Breast epithelium (tissue), 4 donors: ENCODE data around the gene ARHGEF7. TPM values are rescaled to one million over a fixed set of nuclear protein-coding genes. Genes with fewer than 3 reads are reported as not detected.

Source experiments
- DNase-seq, 2 donors: peaks; one replicate each; pipeline ENCODE4 v3.0.0-alpha.2; 2019; ENCODE audit warnings: low spot score in 2 of 2
- H3K27ac ChIP-seq, 2 donors: fragments of 200-600 bp; sonication (generic) in 1 of 2; one replicate each; pipeline ENCODE4 v1.5.1; 2016 to 2019; ENCODE audit warnings: mild to moderate bottlenecking in 1 of 2
- H3K27me3 ChIP-seq, 2 donors: fragments of 200-600 bp; sonication (generic) in 1 of 2; one replicate each; pipeline versions ENCODE4 v1.5.1 to v1.6.0; 2017 to 2019; ENCODE audit warnings: control low read depth in 1 of 2, mild to moderate bottlenecking in 1 of 2
- H3K36me3 ChIP-seq: fragments of 200-600 bp; one replicate; pipeline ENCODE4 v1.5.1; 2019
- H3K4me1 ChIP-seq, 2 donors: fragments of 200-600 bp; sonication (generic); one replicate each; pipeline ENCODE4 v1.5.1; 2016 to 2019; ENCODE audit warnings: control low read depth in 1 of 2
- H3K4me3 ChIP-seq, 3 donors: fragments of 200-600 bp; sonication (generic); 1 replicate in 2 of 3; 2 replicates in 1 of 3; pipeline ENCODE4 v1.5.1; 2016 to 2019; ENCODE audit warnings: mild to moderate bottlenecking in 3 of 3, moderate library complexity in 2 of 3
- H3K9me3 ChIP-seq, 2 donors: fragments of 200-600 bp; sonication (generic) in 1 of 2; one replicate each; pipeline ENCODE4 v1.5.1; 2016 to 2019; ENCODE audit warnings: control low read depth in 1 of 2
- CTCF ChIP-seq, 3 donors: fragments of 450-650 bp; IDR thresholded peaks; one replicate each; pipeline ENCODE4 v1.5.1; 2016 to 2017; ENCODE audit warnings: antibody characterized with exemption in 3 of 3, mild to moderate bottlenecking in 3 of 3, moderate library complexity in 3 of 3
- POLR2A ChIP-seq: fragments of 450-650 bp; IDR thresholded peaks from one replicate; pipeline ENCODE4 v1.6.1; 2016; ENCODE audit warnings: antibody characterized with exemption, mild to moderate bottlenecking, moderate library complexity
- POLR2AphosphoS5 ChIP-seq, 3 donors: sonication (generic); formaldehyde crosslinking; IDR thresholded peaks; one replicate each; pipeline ENCODE4 v1.6.1; 2017; ENCODE audit warnings: antibody characterized with exemption in 3 of 3
- intact Hi-C: fragments of 100-400 bp; cut with DNase I; formaldehyde crosslinking; loops from one replicate; pipeline ENCODE4 v1.15.1; 2023; ENCODE audit warnings: low total_unique reads
- total RNA-seq, 3 donors: library from RNA; depleted of rRNA; stranded (reverse); fragments of >200 nt; gene quantifications; one replicate each; pipeline ENCODE4 v1.1.0, GENCODE V29; 2016

Gene ARHGEF7
- total RNA-seq, 3 donors from 2014 or later: 79.6 to 92.0 (median 85.5) TPM

- Histone ChIP-seq H3K9me3 (no peaks in the 10 kb centered on the region), H3K27me3 (no peaks in the 10 kb centered on the region), H3K27ac (no peak overlapping the region), H3K36me3 (peaks cover 6% of the 10 kb centered on the region), H3K4me3 (no peak overlapping the region), H3K4me1 (no peaks in the 10 kb centered on the region)
- intact Hi-C loops: no loop called here
- TF ChIP-seq POLR2AphosphoS5 (IDR thresholded peaks at IDR 0.05): no peak
- TF ChIP-seq POLR2A: no peak
- TF ChIP-seq CTCF (IDR thresholded peaks at IDR 0.05): no peak
- no peak for DNase-seq
These were observed 163.1 kb downstream of the ARHGEF7 start for GRCh38 chr13:111278258-111278657.

GRCh38 chr13:111278743-111279652 is 163.9 kb downstream of the ARHGEF7 start:
- Histone ChIP-seq H3K4me3 (no peak overlapping the region), H3K36me3 (peaks cover 6% of the 10 kb centered on the region), H3K27ac (no peak overlapping the region), H3K9me3 (no peaks in the 10 kb centered on the region), H3K4me1 (no peaks in the 10 kb centered on the region), H3K27me3 (no peaks in the 10 kb centered on the region)
- TF ChIP-seq POLR2A (no peak), CTCF (IDR thresholded peaks at IDR 0.05) (no peak), POLR2AphosphoS5 (IDR thresholded peaks at IDR 0.05) (no peak)
- DNase-seq: no peak
- intact Hi-C loops: no loop called here

- intact Hi-C loops: no loop called here
- Histone ChIP-seq H3K27ac (no peak overlapping the region), H3K4me1 (no peaks in the 10 kb centered on the region), H3K36me3 (peaks cover 5% of the 10 kb centered on the region), H3K9me3 (no peaks in the 10 kb centered on the region), H3K27me3 (no peaks in the 10 kb centered on the region), H3K4me3 (no peak overlapping the region)
- DNase-seq: no peak
- TF ChIP-seq CTCF (IDR thresholded peaks at IDR 0.05): no peak
- TF ChIP-seq POLR2A: no peak
- TF ChIP-seq POLR2AphosphoS5 (IDR thresholded peaks at IDR 0.05): no peak
These were observed 165.1 kb downstream of the ARHGEF7 start for GRCh38 chr13:111280226-111280625.

GRCh38 chr13:111280681-111281585 is 165.8 kb downstream of the ARHGEF7 start:
- Histone ChIP-seq H3K27ac (peak overlapping the region in 1 of 2 donors; percentile 2), H3K4me1 (no peaks in the 10 kb centered on the region), H3K36me3 (no peaks in the 10 kb centered on the region), H3K4me3 (no peak overlapping the region), H3K9me3 (no peaks in the 10 kb centered on the region), H3K27me3 (no peaks in the 10 kb centered on the region)
- TF ChIP-seq POLR2A: no peak
- TF ChIP-seq CTCF (IDR thresholded peaks at IDR 0.05): no peak
- TF ChIP-seq POLR2AphosphoS5 (IDR thresholded peaks at IDR 0.05): no peak
- intact Hi-C loops: no loop called here
- no peak for DNase-seq
